SK-N-SH treated with all-trans-retinoic acid at 6 μM for 48 hours (cell line): ENCODE data around the gene NAALADL2.

Experiments used
- ATAC-seq: fragments of 200-7000 bp; cut with Tn5 transposase; 3 replicates; pipeline ENCODE4 v1.9.1; 2020; ENCODE audit warnings: mild to moderate bottlenecking, moderate library complexity
- ARNTL ChIP-seq: fragments of 450-650 bp; formaldehyde crosslinking; IDR thresholded peaks from 2 replicates; pipeline ENCODE4 v1.5.0; 2020; ENCODE audit warnings: low read depth, mild to moderate bottlenecking, moderate library complexity, borderline replicate concordance
- BACH2 ChIP-seq: fragments of 250-450 bp; sonication (Bioruptor Pico); IDR thresholded peaks from 2 replicates; pipeline ENCODE4 v1.9.0; 2021; ENCODE audit warnings: mild to moderate bottlenecking, borderline replicate concordance
- CSDC2 ChIP-seq: fragments of 250-450 bp; sonication (Bioruptor Pico); IDR thresholded peaks from 2 replicates; pipeline ENCODE4 v1.5.0; 2020; ENCODE audit warnings: mild to moderate bottlenecking, moderate library complexity
- ESRRG ChIP-seq: fragments of 250-450 bp; sonication (Bioruptor Pico); IDR thresholded peaks from 2 replicates; pipeline ENCODE4 v1.6.1; 2021; ENCODE audit warnings: mild to moderate bottlenecking
- GLIS3 ChIP-seq: fragments of 250-450 bp; sonication (Bioruptor Pico); IDR thresholded peaks from 2 replicates; pipeline ENCODE4 v1.5.0; 2020; ENCODE audit warnings: mild to moderate bottlenecking, moderate library complexity
- OSR1 ChIP-seq: fragments of 250-450 bp; sonication (Bioruptor Pico); IDR thresholded peaks from 2 replicates; pipeline ENCODE4 v1.8.0; 2022; ENCODE audit warnings: moderate library complexity, mild to moderate bottlenecking, inconsistent platforms
- RARB ChIP-seq: fragments of 250-450 bp; sonication (Bioruptor Pico); IDR thresholded peaks from 2 replicates; pipeline ENCODE4 v1.8.0; 2021; ENCODE audit warnings: mild to moderate bottlenecking, moderate library complexity
- SNAI2 ChIP-seq: fragments of 250-450 bp; sonication (Bioruptor Pico); IDR thresholded peaks from 2 replicates; pipeline ENCODE4 v1.5.0; 2020; ENCODE audit warnings: mild to moderate bottlenecking, moderate library complexity
- TCF4 ChIP-seq: fragments of 250-450 bp; sonication (Bioruptor Pico); IDR thresholded peaks from 2 replicates; pipeline ENCODE4 v1.8.0; 2021; ENCODE audit warnings: mild to moderate bottlenecking, moderate library complexity, borderline replicate concordance
- TOX ChIP-seq: fragments of 250-450 bp; sonication (Bioruptor Pico); IDR thresholded peaks from 2 replicates; pipeline ENCODE4 v1.8.0; 2021; ENCODE audit warnings: mild to moderate bottlenecking, moderate library complexity, borderline replicate concordance
- ZC3H10 ChIP-seq: fragments of 250-450 bp; sonication (Bioruptor Pico); IDR thresholded peaks from 2 replicates; pipeline ENCODE4 v1.5.1; 2021; ENCODE audit warnings: mild to moderate bottlenecking, moderate library complexity
- ZFP30 ChIP-seq: fragments of 450-650 bp; formaldehyde crosslinking; IDR thresholded peaks from 2 replicates; pipeline ENCODE4 v1.5.0; 2022; ENCODE audit warnings: mild to moderate bottlenecking, moderate library complexity
- ZNF565 ChIP-seq: fragments of 450-650 bp; formaldehyde crosslinking; conservative IDR thresholded peaks from 2 replicates; pipeline ENCODE4 v1.5.0; 2020; ENCODE audit warnings: low read depth, mild to moderate bottlenecking, moderate library complexity
- ZNF70 ChIP-seq: fragments of 450-650 bp; formaldehyde crosslinking; IDR thresholded peaks from 2 replicates; pipeline ENCODE4 v1.5.0; 2020; ENCODE audit warnings: mild to moderate bottlenecking, moderate library complexity
- ZNF8 ChIP-seq: fragments of 450-650 bp; formaldehyde crosslinking; IDR thresholded peaks from 2 replicates; pipeline ENCODE4 v1.5.0; 2020; ENCODE audit warnings: mild to moderate bottlenecking, moderate library complexity
- TF ChIP-seq, protein P1 (sequence below): fragments of 250-450 bp; sonication (Bioruptor Pico); IDR thresholded peaks from 2 replicates; pipeline ENCODE4 v1.5.1; 2021; ENCODE audit warnings: mild to moderate bottlenecking, moderate library complexity
- TF ChIP-seq, protein P2 (sequence below): fragments of 250-450 bp; sonication (Bioruptor Pico); IDR thresholded peaks from 2 replicates; pipeline ENCODE4 v1.5.0; 2020; ENCODE audit warnings: mild to moderate bottlenecking, moderate library complexity
- TF ChIP-seq, protein P3 (sequence below): fragments of 250-450 bp; sonication (Bioruptor Pico); IDR thresholded peaks from 2 replicates; pipeline ENCODE4 v1.5.1; 2020; ENCODE audit warnings: low read depth, mild to moderate bottlenecking, moderate library complexity

Gene NAALADL2

DNA sequence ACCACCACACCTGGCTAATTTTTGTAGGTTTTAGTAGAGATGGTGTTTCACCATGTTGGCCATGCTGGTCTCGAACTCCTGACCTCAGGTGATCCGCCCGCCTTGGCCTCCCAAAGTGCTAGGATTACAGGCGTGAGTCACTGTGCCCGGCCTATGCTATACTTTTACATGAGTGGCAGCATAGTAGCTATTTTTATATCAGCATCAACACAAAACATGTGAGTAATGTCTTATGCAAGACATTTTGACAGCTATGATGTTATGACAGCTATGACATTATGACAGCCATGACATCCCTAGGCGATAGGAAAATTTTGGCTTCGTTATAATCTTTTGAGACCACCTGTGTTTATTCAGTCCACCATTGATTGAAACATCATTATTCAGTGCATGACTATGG, 4.1 kb upstream of the NAALADL2 start:
- TF ChIP-seq ZNF70 (CRISPR knock-in tag): no peak
- TF ChIP-seq CSDC2 (CRISPR knock-in tag): no peak
- no peak for TF ChIP-seq ARNTL
- TF ChIP-seq, protein P1, sequence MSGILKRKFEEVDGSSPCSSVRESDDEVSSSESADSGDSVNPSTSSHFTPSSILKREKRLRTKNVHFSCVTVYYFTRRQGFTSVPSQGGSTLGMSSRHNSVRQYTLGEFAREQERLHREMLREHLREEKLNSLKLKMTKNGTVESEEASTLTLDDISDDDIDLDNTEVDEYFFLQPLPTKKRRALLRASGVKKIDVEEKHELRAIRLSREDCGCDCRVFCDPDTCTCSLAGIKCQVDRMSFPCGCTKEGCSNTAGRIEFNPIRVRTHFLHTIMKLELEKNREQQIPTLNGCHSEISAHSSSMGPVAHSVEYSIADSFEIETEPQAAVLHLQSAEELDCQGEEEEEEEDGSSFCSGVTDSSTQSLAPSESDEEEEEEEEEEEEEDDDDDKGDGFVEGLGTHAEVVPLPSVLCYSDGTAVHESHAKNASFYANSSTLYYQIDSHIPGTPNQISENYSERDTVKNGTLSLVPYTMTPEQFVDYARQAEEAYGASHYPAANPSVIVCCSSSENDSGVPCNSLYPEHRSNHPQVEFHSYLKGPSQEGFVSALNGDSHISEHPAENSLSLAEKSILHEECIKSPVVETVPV (CRISPR knock-in tag): no peak
- no peak for TF ChIP-seq OSR1 (CRISPR knock-in tag)
- no peak for TF ChIP-seq ZNF565 (CRISPR knock-in tag)
- TF ChIP-seq, protein P2, sequence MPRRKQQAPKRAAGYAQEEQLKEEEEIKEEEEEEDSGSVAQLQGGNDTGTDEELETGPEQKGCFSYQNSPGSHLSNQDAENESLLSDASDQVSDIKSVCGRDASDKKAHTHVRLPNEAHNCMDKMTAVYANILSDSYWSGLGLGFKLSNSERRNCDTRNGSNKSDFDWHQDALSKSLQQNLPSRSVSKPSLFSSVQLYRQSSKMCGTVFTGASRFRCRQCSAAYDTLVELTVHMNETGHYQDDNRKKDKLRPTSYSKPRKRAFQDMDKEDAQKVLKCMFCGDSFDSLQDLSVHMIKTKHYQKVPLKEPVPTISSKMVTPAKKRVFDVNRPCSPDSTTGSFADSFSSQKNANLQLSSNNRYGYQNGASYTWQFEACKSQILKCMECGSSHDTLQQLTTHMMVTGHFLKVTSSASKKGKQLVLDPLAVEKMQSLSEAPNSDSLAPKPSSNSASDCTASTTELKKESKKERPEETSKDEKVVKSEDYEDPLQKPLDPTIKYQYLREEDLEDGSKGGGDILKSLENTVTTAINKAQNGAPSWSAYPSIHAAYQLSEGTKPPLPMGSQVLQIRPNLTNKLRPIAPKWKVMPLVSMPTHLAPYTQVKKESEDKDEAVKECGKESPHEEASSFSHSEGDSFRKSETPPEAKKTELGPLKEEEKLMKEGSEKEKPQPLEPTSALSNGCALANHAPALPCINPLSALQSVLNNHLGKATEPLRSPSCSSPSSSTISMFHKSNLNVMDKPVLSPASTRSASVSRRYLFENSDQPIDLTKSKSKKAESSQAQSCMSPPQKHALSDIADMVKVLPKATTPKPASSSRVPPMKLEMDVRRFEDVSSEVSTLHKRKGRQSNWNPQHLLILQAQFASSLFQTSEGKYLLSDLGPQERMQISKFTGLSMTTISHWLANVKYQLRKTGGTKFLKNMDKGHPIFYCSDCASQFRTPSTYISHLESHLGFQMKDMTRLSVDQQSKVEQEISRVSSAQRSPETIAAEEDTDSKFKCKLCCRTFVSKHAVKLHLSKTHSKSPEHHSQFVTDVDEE (CRISPR knock-in tag): no peak
- no peak for TF ChIP-seq RARB (CRISPR knock-in tag)
- no peak for ATAC-seq

DNA sequence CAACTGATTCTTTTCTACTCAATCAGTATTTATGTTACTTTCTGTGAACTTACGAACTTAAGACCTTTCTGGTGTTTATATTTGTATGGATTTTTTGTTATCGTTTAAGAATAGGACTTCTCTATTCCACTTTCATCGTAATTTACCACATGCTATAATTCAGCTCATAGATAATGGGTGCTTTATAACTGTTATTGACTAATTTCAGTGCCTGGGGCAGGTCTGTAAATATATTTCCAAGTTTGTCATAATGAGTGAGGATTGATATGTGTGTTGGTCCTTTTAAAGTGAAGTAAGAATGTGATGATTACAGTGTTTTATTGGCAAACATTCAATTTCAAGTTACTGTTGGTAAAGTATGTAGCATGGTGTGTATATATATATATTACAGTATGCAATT, 1.8 kb upstream of the NAALADL2 start:
- no peak for ATAC-seq
- TF ChIP-seq TCF4 (CRISPR knock-in tag) (no peak), CSDC2 (CRISPR knock-in tag) (no peak), ZFP30 (CRISPR knock-in tag) (no peak)
- TF ChIP-seq, protein P1 (CRISPR knock-in tag): no peak

DNA sequence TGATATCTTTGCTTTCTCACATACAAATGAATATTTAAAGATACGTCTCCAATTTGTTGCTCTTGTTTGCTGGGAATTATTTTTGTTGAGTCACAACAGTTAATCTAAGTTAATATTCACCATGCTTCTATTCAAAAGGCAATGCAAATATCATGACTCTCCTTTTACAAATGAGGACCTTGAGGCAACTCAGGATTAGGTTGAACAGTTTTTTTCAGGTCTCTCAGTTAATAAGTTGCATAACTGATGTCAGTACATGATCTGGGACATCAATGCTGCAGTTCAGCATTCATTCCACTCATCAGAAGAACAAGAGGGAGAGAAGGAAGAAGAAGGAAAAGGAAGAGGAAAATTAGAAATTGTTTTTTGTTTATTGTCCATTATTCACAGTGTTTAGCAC, 781 bp upstream of the NAALADL2 start:
- no peak for ATAC-seq

DNA sequence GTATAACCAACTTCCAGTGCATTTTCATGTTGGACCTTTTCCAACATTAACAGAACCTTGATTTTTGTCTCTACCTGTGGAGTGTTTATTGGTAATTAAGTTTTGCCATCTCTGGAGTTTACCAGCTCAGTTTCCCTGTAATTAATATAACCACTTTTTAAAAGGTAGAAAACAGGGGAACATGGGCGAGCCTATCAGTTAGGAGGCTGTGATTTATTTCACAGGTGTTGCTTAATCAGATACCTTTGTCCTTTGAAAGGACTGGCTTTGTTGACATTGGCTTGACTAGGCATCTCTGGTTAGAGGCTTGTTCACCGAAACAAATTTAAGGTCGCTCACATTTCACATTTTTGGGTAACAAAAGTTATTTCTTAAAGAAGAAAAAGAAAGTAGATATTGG, 622 bp downstream of the NAALADL2 start:
- ATAC-seq: no peak
- TF ChIP-seq OSR1 (CRISPR knock-in tag): no peak
- no peak for TF ChIP-seq ZNF565 (CRISPR knock-in tag)
- TF ChIP-seq CSDC2 (CRISPR knock-in tag): no peak
- no peak for TF ChIP-seq BACH2 (CRISPR knock-in tag)
- TF ChIP-seq ARNTL: no peak
- TF ChIP-seq, all 23 proteins: peak for 0

More for the DNA sequence above, 781 bp upstream of the NAALADL2 start:
- no peak for TF ChIP-seq SNAI2 (CRISPR knock-in tag)
- no peak for TF ChIP-seq TOX (CRISPR knock-in tag)

DNA sequence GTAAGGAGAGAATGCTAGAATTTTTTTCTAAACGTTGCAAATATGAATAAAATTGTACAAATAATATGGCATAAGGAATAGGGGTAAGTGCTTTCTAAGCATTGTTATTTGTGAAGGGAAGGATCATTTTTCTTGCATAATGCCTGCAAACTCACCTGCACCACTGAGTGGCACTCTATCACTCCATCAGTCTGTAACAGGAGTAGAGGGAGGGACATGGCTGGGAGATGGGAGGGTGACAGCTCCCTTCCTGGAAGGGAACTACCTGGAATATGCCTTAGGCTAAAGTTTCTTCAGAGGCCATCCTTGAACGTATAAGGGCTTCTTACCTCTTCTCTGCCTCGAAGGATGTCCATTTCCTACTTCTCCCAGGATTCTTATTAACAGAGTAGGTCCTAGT, 3.0 kb downstream of the NAALADL2 start:
- no peak for TF ChIP-seq TOX (CRISPR knock-in tag)
- TF ChIP-seq CSDC2 (CRISPR knock-in tag): no peak
- TF ChIP-seq, protein P2 (CRISPR knock-in tag): no peak
- TF ChIP-seq TCF4 (CRISPR knock-in tag): no peak
- TF ChIP-seq ESRRG (CRISPR knock-in tag): no peak
- no peak for TF ChIP-seq ZFP30 (CRISPR knock-in tag)
- no peak for TF ChIP-seq GLIS3 (CRISPR knock-in tag)
- no peak for TF ChIP-seq ZC3H10 (CRISPR knock-in tag)
- TF ChIP-seq, protein P1 (CRISPR knock-in tag): no peak
- no peak for TF ChIP-seq ZNF8 (CRISPR knock-in tag)
- no peak for TF ChIP-seq SNAI2 (CRISPR knock-in tag)
- TF ChIP-seq, protein P3, sequence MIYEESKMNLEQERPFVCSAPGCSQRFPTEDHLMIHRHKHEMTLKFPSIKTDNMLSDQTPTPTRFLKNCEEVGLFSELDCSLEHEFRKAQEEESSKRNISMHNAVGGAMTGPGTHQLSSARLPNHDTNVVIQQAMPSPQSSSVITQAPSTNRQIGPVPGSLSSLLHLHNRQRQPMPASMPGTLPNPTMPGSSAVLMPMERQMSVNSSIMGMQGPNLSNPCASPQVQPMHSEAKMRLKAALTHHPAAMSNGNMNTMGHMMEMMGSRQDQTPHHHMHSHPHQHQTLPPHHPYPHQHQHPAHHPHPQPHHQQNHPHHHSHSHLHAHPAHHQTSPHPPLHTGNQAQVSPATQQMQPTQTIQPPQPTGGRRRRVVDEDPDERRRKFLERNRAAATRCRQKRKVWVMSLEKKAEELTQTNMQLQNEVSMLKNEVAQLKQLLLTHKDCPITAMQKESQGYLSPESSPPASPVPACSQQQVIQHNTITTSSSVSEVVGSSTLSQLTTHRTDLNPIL (CRISPR knock-in tag): no peak
- no peak for TF ChIP-seq ARNTL
- ATAC-seq: peak; percentile 41; the same call in 1 of the 3 replicates
